GM20000 (cell line): ENCODE results near the gene TRAPPC12.

Source experiments
- DNase-seq: peaks from one replicate; pipeline ENCODE4 v3.0.0; 2012; ENCODE audit warnings: low spot score
- CTCF ChIP-seq: IDR thresholded peaks from 2 replicates; pipeline ENCODE4 v1.5.1; 2012; ENCODE audit warnings: mild to moderate bottlenecking, control low read depth; ENCODE audit errors: extremely low read depth, missing control alignments

TRAPPC12 gene

GRCh38 chr2:3527886-3528785 is 148.6 kb downstream of the TRAPPC12 start:
- no peak for DNase-seq
- no peak for TF ChIP-seq CTCF
